ENCODE results near the gene MYL9. TPM values are rescaled to one million over a fixed set of nuclear protein-coding genes. Genes with fewer than 3 reads are reported as not detected.
A peak's percentile ranks its signal among the peaks of the same experiment; 100 is the strongest.

The MYL9 gene
- total and polyA plus RNA-seq, 2 donors from 2014 or later, result 294 to 576 TPM

DNA sequence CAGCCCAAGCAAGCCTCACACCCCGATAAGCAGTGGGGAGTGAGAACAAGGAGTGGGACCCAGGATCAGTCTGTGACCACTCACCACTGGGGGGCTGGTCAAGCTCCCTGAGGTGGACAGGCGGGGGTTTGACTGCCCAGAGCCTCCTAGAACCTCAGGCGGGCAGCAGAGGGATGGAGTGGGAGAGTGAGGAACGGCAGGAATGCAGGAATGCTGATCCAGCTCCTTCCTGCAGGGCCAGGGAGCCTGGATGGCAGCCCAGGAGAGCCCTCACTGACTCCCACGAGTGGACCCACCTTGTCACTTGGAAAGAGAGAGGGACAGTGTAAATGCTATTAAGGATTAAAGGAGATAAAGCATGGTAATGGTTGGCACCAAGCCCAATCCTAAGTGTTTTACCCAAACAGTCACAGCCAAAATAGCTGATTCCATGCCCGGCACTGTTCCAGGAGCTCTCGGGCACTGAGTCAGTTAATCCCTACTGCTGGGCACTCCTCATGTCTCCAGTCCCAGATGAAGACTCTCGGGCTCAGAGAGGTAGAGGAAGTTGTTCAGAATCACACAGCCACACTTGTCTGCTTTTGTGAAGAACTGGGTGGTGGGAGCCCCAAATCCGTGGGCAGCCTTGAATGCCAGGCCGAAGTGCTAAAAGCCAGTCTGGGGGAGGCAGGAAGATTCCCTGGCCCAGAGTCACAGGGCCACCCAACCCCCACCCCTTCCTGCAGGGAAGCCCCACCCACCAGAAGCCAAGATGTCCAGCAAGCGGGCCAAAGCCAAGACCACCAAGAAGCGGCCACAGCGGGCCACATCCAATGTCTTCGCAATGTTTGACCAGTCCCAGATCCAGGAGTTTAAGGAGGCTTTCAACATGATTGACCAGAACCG lies 3.1 kb downstream of the MYL9 start:
- intact Hi-C loops (cut with DNase I), result no loop called here
- H3K27me3 ChIP-seq (ENCODE audit: control insufficient read depth, insufficient read depth, low read length), result no peaks in the 10 kb centered on the region
- peak overlapping the region in 1 of 3 donors; percentile 75 for H3K9ac ChIP-seq (ENCODE audit: low read length in 3 of 3)
- peak overlapping the region in 1 of 2 donors; percentile 94 for H3K27ac ChIP-seq (ENCODE audit: low read depth in 2 of 2, low read length in 2 of 2)
- DNase-seq (peak in 1 of 5 donors; percentile 52), FAIRE-seq (no peak)
- no peaks in the 10 kb centered on the region for H3K9me3 ChIP-seq (ENCODE audit: control insufficient read depth in 2 of 3, insufficient read depth in 1 of 3, low read length in 3 of 3)
- peaks cover 0 to 3% (median 0%) of the 10 kb centered on the region in 3 donors for H3K36me3 ChIP-seq (ENCODE audit: control insufficient read depth in 2 of 3, insufficient read depth in 3 of 3, low read length in 3 of 3)
- peaks cover 0 to 25% (median 19%) of the 10 kb centered on the region in 3 donors for H3K4me1 ChIP-seq (ENCODE audit: control insufficient read depth in 2 of 3, insufficient read depth in 2 of 3, low read depth in 1 of 3, low read length in 3 of 3)
- H3K4me3 ChIP-seq (ENCODE audit: low read length in 3 of 3), result peak overlapping the region in 1 of 3 donors; percentile 72
- TF ChIP-seq, protein P1, sequence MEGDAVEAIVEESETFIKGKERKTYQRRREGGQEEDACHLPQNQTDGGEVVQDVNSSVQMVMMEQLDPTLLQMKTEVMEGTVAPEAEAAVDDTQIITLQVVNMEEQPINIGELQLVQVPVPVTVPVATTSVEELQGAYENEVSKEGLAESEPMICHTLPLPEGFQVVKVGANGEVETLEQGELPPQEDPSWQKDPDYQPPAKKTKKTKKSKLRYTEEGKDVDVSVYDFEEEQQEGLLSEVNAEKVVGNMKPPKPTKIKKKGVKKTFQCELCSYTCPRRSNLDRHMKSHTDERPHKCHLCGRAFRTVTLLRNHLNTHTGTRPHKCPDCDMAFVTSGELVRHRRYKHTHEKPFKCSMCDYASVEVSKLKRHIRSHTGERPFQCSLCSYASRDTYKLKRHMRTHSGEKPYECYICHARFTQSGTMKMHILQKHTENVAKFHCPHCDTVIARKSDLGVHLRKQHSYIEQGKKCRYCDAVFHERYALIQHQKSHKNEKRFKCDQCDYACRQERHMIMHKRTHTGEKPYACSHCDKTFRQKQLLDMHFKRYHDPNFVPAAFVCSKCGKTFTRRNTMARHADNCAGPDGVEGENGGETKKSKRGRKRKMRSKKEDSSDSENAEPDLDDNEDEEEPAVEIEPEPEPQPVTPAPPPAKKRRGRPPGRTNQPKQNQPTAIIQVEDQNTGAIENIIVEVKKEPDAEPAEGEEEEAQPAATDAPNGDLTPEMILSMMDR (IDR thresholded peaks at IDR 0.05; ENCODE audit: borderline replicate concordance, extremely low read depth, insufficient read depth), result no peak

DNA sequence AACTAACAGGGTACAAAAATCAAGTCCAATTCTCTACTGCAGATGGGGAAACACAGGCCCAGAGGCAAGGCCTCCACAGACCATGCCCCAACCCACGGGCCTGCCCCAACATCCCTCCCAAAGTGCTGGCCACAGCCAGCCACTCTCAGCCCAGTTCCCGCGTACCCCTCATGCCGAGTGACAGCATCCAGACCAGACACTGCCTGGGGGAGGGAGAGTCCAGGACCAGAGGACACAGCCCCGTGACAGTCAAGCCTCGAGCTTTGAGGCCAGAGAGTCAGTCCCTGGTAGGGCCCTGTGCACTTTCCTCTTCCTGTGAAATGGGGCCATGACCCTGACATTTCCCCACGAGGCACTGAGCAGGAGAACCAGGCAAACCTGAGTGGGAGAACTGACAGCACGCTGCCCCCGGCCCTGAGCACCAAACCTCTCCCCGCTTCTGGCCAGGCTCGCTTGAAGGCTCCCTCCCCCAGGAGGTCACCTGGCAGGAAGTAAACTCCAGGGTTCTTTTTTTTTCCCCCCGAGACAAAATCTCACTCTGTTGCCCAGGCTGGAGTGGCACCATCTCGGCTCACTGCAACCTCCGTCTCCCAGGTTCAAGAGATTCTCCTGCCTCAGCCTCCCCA lies 4.9 kb downstream of the MYL9 start:
- H3K27ac ChIP-seq (ENCODE audit: low read depth in 2 of 2, low read length in 2 of 2), result no peak overlapping the region
- no peak overlapping the region for H3K4me3 ChIP-seq (ENCODE audit: low read length in 3 of 3)
- intact Hi-C loops (cut with DNase I), result no loop called here
- no peak overlapping the region for H3K9ac ChIP-seq (ENCODE audit: low read length in 3 of 3)
- peaks cover 0 to 3% (median 0%) of the 10 kb centered on the region in 3 donors for H3K36me3 ChIP-seq (ENCODE audit: control insufficient read depth in 2 of 3, insufficient read depth in 3 of 3, low read length in 3 of 3)
- TF ChIP-seq, protein P1 (IDR thresholded peaks at IDR 0.05; ENCODE audit: borderline replicate concordance, extremely low read depth, insufficient read depth), result no peak
- peak in 1 of 5 donors; percentile 62 for DNase-seq
- H3K27me3 ChIP-seq (ENCODE audit: control insufficient read depth, insufficient read depth, low read length), result no peaks in the 10 kb centered on the region
- no peak for FAIRE-seq
- no peaks in the 10 kb centered on the region for H3K9me3 ChIP-seq (ENCODE audit: control insufficient read depth in 2 of 3, insufficient read depth in 1 of 3, low read length in 3 of 3)
- peaks cover 0 to 34% (median 18%) of the 10 kb centered on the region in 3 donors for H3K4me1 ChIP-seq (ENCODE audit: control insufficient read depth in 2 of 3, insufficient read depth in 2 of 3, low read depth in 1 of 3, low read length in 3 of 3)

- TF ChIP-seq, protein P1 (IDR thresholded peaks at IDR 0.05; ENCODE audit: borderline replicate concordance, extremely low read depth, insufficient read depth), result no peak
- FAIRE-seq (no peak), DNase-seq (no peak)
- Histone ChIP-seq H3K9ac (ENCODE audit: low read length in 3 of 3) (no peak overlapping the region), H3K9me3 (ENCODE audit: control insufficient read depth in 2 of 3, insufficient read depth in 1 of 3, low read length in 3 of 3) (no peaks in the 10 kb centered on the region), H3K4me3 (ENCODE audit: low read length in 3 of 3) (no peak overlapping the region), H3K4me1 (ENCODE audit: control insufficient read depth in 2 of 3, insufficient read depth in 2 of 3, low read depth in 1 of 3, low read length in 3 of 3) (peaks cover 0 to 32% (median 18%) of the 10 kb centered on the region in 3 donors), H3K27me3 (ENCODE audit: control insufficient read depth, insufficient read depth, low read length) (no peaks in the 10 kb centered on the region), H3K27ac (ENCODE audit: low read depth in 2 of 2, low read length in 2 of 2) (no peak overlapping the region), H3K36me3 (ENCODE audit: control insufficient read depth in 2 of 3, insufficient read depth in 3 of 3, low read length in 3 of 3) (peaks cover 0 to 3% (median 0%) of the 10 kb centered on the region in 3 donors)
- intact Hi-C loops (cut with DNase I), result no loop called here
Observed at GRCh38 chr20:36547186-36548005, 6.1 kb downstream of the MYL9 start.

All from kidney (tissue), 14 donors.